ENCODE measurements around the gene GATM. TPM values are rescaled to one million over a fixed set of nuclear protein-coding genes. Genes with fewer than 3 reads are reported as not detected.

Gene GATM
- total RNA-seq, 1 experiment from 2014 or later, result 10.7 TPM

- no peak for TF ChIP-seq CTCF (conservative IDR thresholded peaks at IDR 0.05)
Measured at GRCh38 chr15:45354711-45355110, 23.6 kb downstream of the GATM start.

More at GRCh38 chr15:45354711-45355110, 23.6 kb downstream of the GATM start:
- Histone ChIP-seq H2BK5ac (ENCODE audit: insufficient read length, low read length) (no peak overlapping the region), H3T11ph (ENCODE audit: low read length) (no peak overlapping the region), H3K9ac (ENCODE audit: extremely low read depth, insufficient read length, low read length) (no peak overlapping the region), H2BK120ac (ENCODE audit: low read depth, low read length, poor library complexity, severe bottlenecking) (no peak overlapping the region), H3K23me2 (ENCODE audit: insufficient read length, low read depth, low read length, poor library complexity, severe bottlenecking) (no peaks in the 10 kb centered on the region), H2BK12ac (ENCODE audit: insufficient read length, low read depth, low read length) (no peak overlapping the region), H3K4ac (ENCODE audit: low read depth, low read length) (no peak overlapping the region), H3K23ac (ENCODE audit: insufficient read length, low read depth, low read length) (no peak overlapping the region), H3K79me2 (ENCODE audit: insufficient read depth, low read length) (no peaks in the 10 kb centered on the region), H2BK20ac (ENCODE audit: low read depth, low read length, poor library complexity, severe bottlenecking) (no peak overlapping the region), H3K9me3 (ENCODE audit: control insufficient read depth, low read depth, low read length) (no peaks in the 10 kb centered on the region), H4K20me1 (ENCODE audit: control insufficient read depth, insufficient read depth, insufficient read length) (no peaks in the 10 kb centered on the region), H3K4me2 (ENCODE audit: insufficient read depth, insufficient read length, low read length) (no peak overlapping the region), H3K14ac (ENCODE audit: insufficient read depth, low read length) (no peak overlapping the region), H4K91ac (ENCODE audit: insufficient read length, low read depth, low read length) (no peak overlapping the region), H2AFZ (ENCODE audit: low read length) (no peak overlapping the region), H2AK5ac (ENCODE audit: insufficient read length, low read length) (no peak overlapping the region), H3K18ac (ENCODE audit: insufficient read length, low read depth, low read length) (no peak overlapping the region), H4K8ac (replicated peaks; ENCODE audit: insufficient read length, low read depth, low read length) (no peak overlapping the region), H3K79me1 (ENCODE audit: insufficient read depth, low read depth, low read length, poor library complexity, severe bottlenecking) (no peaks in the 10 kb centered on the region), H3K56ac (ENCODE audit: insufficient read length, low read depth, low read length) (no peak overlapping the region), H3K27me3 (ENCODE audit: insufficient read depth, low read length) (no peaks in the 10 kb centered on the region; the same call in 1 of the 2 replicates), H2BK15ac (ENCODE audit: low read depth, low read length) (no peak overlapping the region), H3K27ac (ENCODE audit: insufficient read length, low read depth, low read length) (no peak overlapping the region), H4K5ac (ENCODE audit: insufficient read length, low read depth, low read length) (no peak overlapping the region), H3K4me1 (ENCODE audit: insufficient read depth, low read length) (no peaks in the 10 kb centered on the region)
- Mint-ChIP-seq H3K9me3 (no peaks in the 10 kb centered on the region), H3K36me3 (ENCODE audit: insufficient read depth in 1 of 3, low read depth in 3 of 3) (no peaks in the 10 kb centered on the region), H3K27ac (no peak overlapping the region), H3K4me3 (no peak overlapping the region), H3K4me1 (no peaks in the 10 kb centered on the region; a peak in 1 of 4 replicates), H3K27me3 (ENCODE audit: low read depth) (peaks cover 3% of the 10 kb centered on the region)
- no CpG with 5 or more reads among the region's 5 CpGs for WGBS (ENCODE audit: extremely low coverage, insufficient read length, low lambda C conversion rate)
- no peak for DNase-seq

Data from H9 (cell line).